HFFc6 (cell line): Measurements from ENCODE around the gene YDJC. TPM values are rescaled to one million over a fixed set of nuclear protein-coding genes. Genes with fewer than 3 reads are reported as not detected.
A peak's percentile ranks its signal among the peaks of the same experiment; 100 is the strongest.

Experiments used
- DNase-seq: peaks from one replicate; pipeline ENCODE4 v3.0.0-alpha.2; 2018
- H3K27ac Mint-ChIP-seq: 2 replicates; pipeline ENCODE4 v1.8.0; 2020; ENCODE audit warnings: mild to moderate bottlenecking, mixed read lengths
- H3K27me3 Mint-ChIP-seq: 2 replicates; pipeline ENCODE4 v1.8.0; 2021; ENCODE audit warnings: mild to moderate bottlenecking, moderate library complexity, mixed read lengths; ENCODE audit not compliant: insufficient read depth
- H3K36me3 Mint-ChIP-seq: 2 replicates; pipeline ENCODE4 v1.8.0; 2021; ENCODE audit warnings: low read depth, mixed read lengths
- H3K4me1 Mint-ChIP-seq: 2 replicates; pipeline ENCODE4 v1.8.0; 2020; ENCODE audit warnings: low read depth, mixed read lengths
- H3K4me3 Mint-ChIP-seq: 2 replicates; pipeline ENCODE4 v1.8.0; 2020; ENCODE audit warnings: mild to moderate bottlenecking, moderate library complexity, mixed read lengths
- H3K9me3 Mint-ChIP-seq: 2 replicates; pipeline ENCODE4 v1.8.0; 2020; ENCODE audit warnings: mild to moderate bottlenecking, mixed read lengths
- total RNA-seq, 6 experiments: library from RNA; stranded (reverse); fragmentation: NEBNext Ultra II Directional; extraction: Animal tissue kit (Norgen Biotek cat#: 25700); gene quantifications; 2 replicates in 1 of 6; 3 replicates in 5 of 6; pipeline ENCODE4 v1.2.3, GENCODE V29; 2021
- TF ChIP-seq, protein P1 (sequence below): fragments of 200-600 bp; sonication (generic); IDR thresholded peaks from 2 replicates; pipeline ENCODE4 v1.5.0; 2021; ENCODE audit warnings: antibody characterized with exemption, mild to moderate bottlenecking

The YDJC gene
- total RNA-seq, 6 experiments from 2014 or later, result 18.6 to 29.5 (median 20.0) TPM

DNA sequence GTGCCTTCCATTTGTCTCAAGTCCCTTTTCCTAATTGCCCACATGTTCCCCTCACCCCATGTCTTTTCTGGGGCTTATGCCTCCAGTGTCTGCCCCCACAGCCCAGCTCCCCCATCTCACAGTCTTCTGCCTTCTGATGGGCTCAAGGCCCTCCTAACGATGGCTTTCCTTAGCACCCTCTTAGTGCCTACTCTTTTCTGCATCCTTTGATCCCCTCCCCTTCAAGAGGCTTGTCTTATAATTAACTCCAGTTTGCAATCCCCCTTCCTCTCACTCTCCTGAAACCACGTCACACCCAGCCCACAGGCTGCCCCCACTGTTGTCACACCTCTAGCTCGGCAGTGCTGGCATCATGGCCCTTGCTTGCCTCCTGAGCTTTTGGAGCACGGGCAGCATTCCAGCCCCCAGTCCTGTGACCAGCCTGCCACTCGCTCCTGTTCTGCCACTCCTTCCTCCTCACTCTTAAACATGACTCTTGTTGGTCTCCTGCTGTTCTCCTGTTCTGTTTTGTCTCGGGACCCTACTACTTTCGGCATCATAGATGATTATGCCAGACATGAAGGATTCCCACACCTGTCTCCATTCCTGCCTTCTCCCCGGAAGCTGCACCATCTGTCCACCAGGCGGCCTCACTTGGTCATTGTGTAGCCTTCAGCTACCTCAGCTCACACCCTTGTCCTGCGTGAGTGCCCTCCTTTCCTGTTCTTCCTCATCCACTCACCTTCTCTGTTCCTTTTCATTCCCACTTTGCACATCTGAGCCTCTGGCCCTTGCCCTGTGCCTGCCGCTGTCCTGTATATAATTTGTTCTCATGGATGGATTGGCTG is 36.2 kb downstream of the YDJC start:
- H3K4me1 Mint-ChIP-seq, result peaks cover 41% of the 10 kb centered on the region
- H3K27me3 Mint-ChIP-seq, result peaks cover 4% of the 10 kb centered on the region
- TF ChIP-seq, protein P1, sequence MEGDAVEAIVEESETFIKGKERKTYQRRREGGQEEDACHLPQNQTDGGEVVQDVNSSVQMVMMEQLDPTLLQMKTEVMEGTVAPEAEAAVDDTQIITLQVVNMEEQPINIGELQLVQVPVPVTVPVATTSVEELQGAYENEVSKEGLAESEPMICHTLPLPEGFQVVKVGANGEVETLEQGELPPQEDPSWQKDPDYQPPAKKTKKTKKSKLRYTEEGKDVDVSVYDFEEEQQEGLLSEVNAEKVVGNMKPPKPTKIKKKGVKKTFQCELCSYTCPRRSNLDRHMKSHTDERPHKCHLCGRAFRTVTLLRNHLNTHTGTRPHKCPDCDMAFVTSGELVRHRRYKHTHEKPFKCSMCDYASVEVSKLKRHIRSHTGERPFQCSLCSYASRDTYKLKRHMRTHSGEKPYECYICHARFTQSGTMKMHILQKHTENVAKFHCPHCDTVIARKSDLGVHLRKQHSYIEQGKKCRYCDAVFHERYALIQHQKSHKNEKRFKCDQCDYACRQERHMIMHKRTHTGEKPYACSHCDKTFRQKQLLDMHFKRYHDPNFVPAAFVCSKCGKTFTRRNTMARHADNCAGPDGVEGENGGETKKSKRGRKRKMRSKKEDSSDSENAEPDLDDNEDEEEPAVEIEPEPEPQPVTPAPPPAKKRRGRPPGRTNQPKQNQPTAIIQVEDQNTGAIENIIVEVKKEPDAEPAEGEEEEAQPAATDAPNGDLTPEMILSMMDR, result peak; percentile 70
- H3K9me3 Mint-ChIP-seq, result no peaks in the 10 kb centered on the region
- H3K4me3 Mint-ChIP-seq, result no peak overlapping the region
- H3K27ac Mint-ChIP-seq, result peak overlapping the region; percentile 40
- H3K36me3 Mint-ChIP-seq, result peaks cover 38% of the 10 kb centered on the region
- no peak for DNase-seq

DNA sequence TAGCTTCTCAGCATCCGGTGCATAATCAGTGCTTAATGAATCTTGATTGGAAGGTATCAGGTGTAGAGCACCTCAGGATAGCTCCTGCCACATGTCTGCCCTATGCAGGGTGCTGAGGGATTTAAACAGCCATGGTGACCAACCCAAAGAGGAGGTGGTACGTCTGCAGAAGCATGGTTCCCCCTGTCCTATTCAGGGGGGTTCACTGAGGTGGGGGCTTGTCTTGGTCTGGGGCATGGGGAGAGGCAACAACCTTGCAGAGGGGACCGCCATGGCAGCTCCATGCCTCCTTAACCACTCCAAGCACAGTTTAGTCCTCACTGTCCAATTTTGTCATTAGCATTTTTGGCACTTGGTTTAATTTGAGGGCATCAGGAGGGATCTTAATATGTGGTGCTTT is 37.4 kb downstream of the YDJC start:
- DNase-seq, result no peak
- H3K27ac Mint-ChIP-seq, result no peak overlapping the region; the same call in 1 of the 2 replicates
- H3K4me3 Mint-ChIP-seq, result no peak overlapping the region
- H3K27me3 Mint-ChIP-seq, result peaks cover 4% of the 10 kb centered on the region
- H3K4me1 Mint-ChIP-seq, result peaks cover 52% of the 10 kb centered on the region
- no peaks in the 10 kb centered on the region for H3K9me3 Mint-ChIP-seq
- peaks cover 41% of the 10 kb centered on the region for H3K36me3 Mint-ChIP-seq
- TF ChIP-seq, protein P1, result no peak

DNA sequence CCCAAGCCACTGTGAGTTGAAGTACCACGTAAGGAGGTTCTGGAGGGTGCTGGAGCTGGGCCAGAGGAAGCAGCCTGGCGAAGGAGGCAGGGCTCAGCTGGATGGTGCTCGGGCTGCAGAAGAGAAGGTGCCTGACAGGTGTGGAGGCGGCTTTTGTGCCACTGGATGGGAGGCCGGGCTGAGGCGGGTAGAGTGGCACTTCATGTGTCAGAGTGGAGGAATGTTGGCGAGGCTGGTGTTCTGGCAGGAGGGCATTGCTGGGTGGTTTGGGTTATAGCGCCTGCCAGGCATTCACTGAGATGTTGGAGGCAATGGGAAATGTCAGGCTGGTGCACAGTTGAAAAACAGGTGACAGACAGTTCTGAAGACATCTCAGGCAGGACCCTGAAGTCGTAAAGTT is 38.1 kb downstream of the YDJC start:
- peaks cover 4% of the 10 kb centered on the region for H3K27me3 Mint-ChIP-seq
- H3K9me3 Mint-ChIP-seq, result no peaks in the 10 kb centered on the region
- no peak overlapping the region for H3K4me3 Mint-ChIP-seq
- TF ChIP-seq, protein P1, result no peak
- peaks cover 41% of the 10 kb centered on the region for H3K36me3 Mint-ChIP-seq
- DNase-seq, result no peak
- peaks cover 54% of the 10 kb centered on the region for H3K4me1 Mint-ChIP-seq
- peak overlapping the region; percentile 45 for H3K27ac Mint-ChIP-seq

DNA sequence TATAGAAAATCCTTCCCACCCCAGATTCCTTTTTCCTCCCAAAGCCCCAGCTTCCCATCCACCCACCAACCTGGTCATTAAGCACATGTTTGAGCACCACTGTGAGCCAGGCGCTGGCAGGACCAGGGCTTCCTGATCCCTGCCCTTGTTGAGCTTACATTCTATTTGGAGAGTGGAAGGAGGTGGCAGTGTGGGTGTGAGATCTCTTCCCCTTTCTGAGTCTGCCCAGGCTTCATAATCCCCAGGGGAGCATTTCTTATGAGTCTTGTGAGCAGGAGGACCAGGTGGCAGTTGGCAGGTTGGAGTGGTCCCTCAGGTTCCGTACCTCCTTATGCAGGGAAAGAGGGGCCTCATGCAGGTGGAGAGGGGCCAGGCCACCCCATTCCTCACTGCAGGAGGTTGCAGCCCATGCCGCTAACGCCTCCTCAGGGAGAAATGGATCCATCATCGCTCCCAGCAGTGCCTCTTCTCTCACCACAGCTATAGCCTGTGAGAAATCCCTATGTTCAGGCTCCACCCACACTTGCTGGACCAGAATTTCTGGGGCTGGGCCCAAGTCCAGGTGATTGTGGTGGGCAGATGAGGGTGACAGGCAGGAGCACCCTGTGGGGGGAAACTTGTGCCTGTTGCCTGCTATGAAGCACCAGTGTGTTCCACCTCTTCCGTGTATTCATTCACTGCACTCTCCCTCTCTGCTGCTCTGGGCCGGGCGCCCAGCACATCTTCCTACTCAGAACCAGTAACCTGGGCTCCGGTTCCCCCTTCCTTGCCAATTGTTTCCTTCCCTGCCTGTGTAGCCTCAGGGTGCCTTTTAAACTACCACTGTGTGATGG is 38.8 kb downstream of the YDJC start:
- TF ChIP-seq, protein P1, result no peak
- Mint-ChIP-seq H3K4me1 (peaks cover 54% of the 10 kb centered on the region), H3K36me3 (peaks cover 38% of the 10 kb centered on the region), H3K27me3 (peaks cover 4% of the 10 kb centered on the region), H3K27ac (peak overlapping the region; percentile 45), H3K4me3 (no peak overlapping the region), H3K9me3 (no peaks in the 10 kb centered on the region)
- no peak for DNase-seq

DNA sequence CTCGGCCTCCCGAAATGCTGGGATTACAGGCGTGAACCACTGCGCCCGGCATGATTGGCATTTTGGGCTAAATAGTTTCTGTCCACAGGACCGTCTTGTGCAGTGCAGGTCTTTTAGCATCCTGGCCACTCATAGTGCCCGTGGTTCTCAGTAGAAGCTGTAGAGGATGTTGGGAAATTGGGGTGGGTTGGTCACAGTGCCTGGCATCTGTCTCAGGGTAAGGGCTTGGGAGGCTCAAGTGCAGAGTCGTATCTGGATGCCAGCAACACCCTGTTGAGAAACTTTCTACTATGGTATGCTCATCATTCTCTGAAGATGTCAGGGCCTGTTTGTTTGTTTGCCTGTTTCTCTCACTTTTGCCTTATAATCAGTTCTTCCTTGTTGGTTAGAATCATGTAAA is 40.4 kb downstream of the YDJC start:
- no peaks in the 10 kb centered on the region; the same call in 1 of the 2 replicates for H3K27me3 Mint-ChIP-seq
- no peaks in the 10 kb centered on the region for H3K9me3 Mint-ChIP-seq
- H3K36me3 Mint-ChIP-seq, result peaks cover 28% of the 10 kb centered on the region
- H3K4me1 Mint-ChIP-seq, result peaks cover 50% of the 10 kb centered on the region
- H3K27ac Mint-ChIP-seq, result no peak overlapping the region
- DNase-seq, result no peak
- TF ChIP-seq, protein P1, result no peak
- no peak overlapping the region for H3K4me3 Mint-ChIP-seq
